Trophoblast cell (in vitro differentiated cells and primary cell): Measurements from ENCODE around the gene SIGLEC5.

Source experiments
- DNase-seq, 2 donors: peaks; one replicate each; pipeline ENCODE4 v3.0.0-alpha.2; 2016
- H2AFZ ChIP-seq: 2 replicates; pipeline ENCODE4 v1.6.1; 2013; ENCODE audit warnings: low read length, moderate library complexity, mild to moderate bottlenecking; ENCODE audit not compliant: insufficient read depth, poor library complexity
- H2AK5ac ChIP-seq: 2 replicates; pipeline ENCODE4 v1.6.1; 2013; ENCODE audit warnings: mild to moderate bottlenecking, low read length
- H2BK120ac ChIP-seq: 2 replicates; pipeline ENCODE4 v1.6.1; 2013; ENCODE audit warnings: low read length, mild to moderate bottlenecking, moderate library complexity; ENCODE audit not compliant: insufficient read depth, poor library complexity
- H2BK12ac ChIP-seq: 2 replicates; pipeline ENCODE4 v1.6.1; 2013; ENCODE audit warnings: mild to moderate bottlenecking, low read length, moderate library complexity
- H2BK5ac ChIP-seq: 2 replicates; pipeline ENCODE4 v1.6.1; 2013; ENCODE audit warnings: low read length, low read depth, moderate library complexity, mild to moderate bottlenecking; ENCODE audit not compliant: poor library complexity
- H3K14ac ChIP-seq: 2 replicates; pipeline ENCODE4 v1.6.1; 2013; ENCODE audit warnings: mild to moderate bottlenecking, low read length
- H3K18ac ChIP-seq: 2 replicates; pipeline ENCODE4 v1.6.1; 2013; ENCODE audit warnings: mild to moderate bottlenecking, low read length
- H3K23ac ChIP-seq: 2 replicates; pipeline ENCODE4 v1.6.1; 2013; ENCODE audit warnings: low read length
- H3K27ac ChIP-seq: 2 replicates; pipeline ENCODE4 v1.5.1; 2013; ENCODE audit warnings: low read depth, mild to moderate bottlenecking, inconsistent platforms, low read length, moderate library complexity
- H3K27me3 ChIP-seq: 2 replicates; pipeline ENCODE4 v1.6.1; 2013; ENCODE audit warnings: inconsistent platforms, mild to moderate bottlenecking, low read length, moderate library complexity; ENCODE audit not compliant: insufficient read depth
- H3K36me3 ChIP-seq, 2 experiments: 1 replicate in 1 of 2; 2 replicates in 1 of 2; pipeline ENCODE4 v1.6.1; 2013; ENCODE audit warnings: low read length in 2 of 2, mild to moderate bottlenecking in 2 of 2, moderate library complexity in 1 of 2; ENCODE audit not compliant: insufficient read depth in 2 of 2, control insufficient read depth in 1 of 2
- H3K4ac ChIP-seq: 2 replicates; pipeline ENCODE4 v1.6.1; 2013; ENCODE audit warnings: low read depth, mild to moderate bottlenecking, low read length, moderate library complexity
- H3K4me1 ChIP-seq, 2 experiments: 1 replicate in 1 of 2; 2 replicates in 1 of 2; pipeline ENCODE4 v1.6.1; 2013; ENCODE audit warnings: low read length in 2 of 2, mild to moderate bottlenecking in 2 of 2, moderate library complexity in 1 of 2; ENCODE audit not compliant: insufficient read depth in 2 of 2, control insufficient read depth in 1 of 2
- H3K4me2 ChIP-seq: 2 replicates; pipeline ENCODE4 v1.6.1; 2013; ENCODE audit warnings: inconsistent platforms, mild to moderate bottlenecking, low read length, moderate library complexity
- H3K4me3 ChIP-seq: 2 replicates; pipeline ENCODE4 v1.5.1; 2013; ENCODE audit warnings: mild to moderate bottlenecking, low read depth, low read length, inconsistent platforms
- H3K79me1 ChIP-seq: one replicate; pipeline ENCODE4 v1.6.1; 2013; ENCODE audit warnings: low read length
- H3K79me2 ChIP-seq: 2 replicates; pipeline ENCODE4 v1.6.1; 2013; ENCODE audit warnings: low read length, mild to moderate bottlenecking; ENCODE audit not compliant: control insufficient read depth, insufficient read depth, poor library complexity
- H3K9ac ChIP-seq: 2 replicates; pipeline ENCODE4 v1.6.1; 2013; ENCODE audit warnings: mild to moderate bottlenecking, low read length
- H3K9me3 ChIP-seq: 2 replicates; pipeline ENCODE4 v1.6.1; 2013; ENCODE audit warnings: low read depth, mild to moderate bottlenecking, control low read depth, inconsistent platforms, low read length; ENCODE audit not compliant: insufficient read depth
- H4K12ac ChIP-seq: 2 replicates; pipeline ENCODE4 v1.6.1; 2013; ENCODE audit warnings: low read depth, mild to moderate bottlenecking, low read length, moderate library complexity
- H4K8ac ChIP-seq: 2 replicates; pipeline ENCODE4 v1.6.1; 2013; ENCODE audit warnings: low read depth, mild to moderate bottlenecking, low read length, moderate library complexity
- H4K91ac ChIP-seq: one replicate; pipeline ENCODE4 v1.6.1; 2013; ENCODE audit warnings: low read depth, mild to moderate bottlenecking, low read length, moderate library complexity
- WGBS: extraction: QIAGEN DNeasy Blood & Tissue Kit; methylation state at CpG from one replicate; pipeline ENCODE4 v1.1.7; 2013; ENCODE audit warnings: missing lambda C conversion rate; ENCODE audit not compliant: insufficient read length, insufficient coverage; ENCODE audit errors: extremely low coverage; 5-methylcytosine and 5-hydroxymethylcytosine counted together

SIGLEC5 gene

GRCh38 chr19:51640386-51640785, 10.2 kb upstream of the SIGLEC5 start:
- Histone ChIP-seq H3K9ac (no peak overlapping the region), H3K9me3 (peaks cover 29% of the 10 kb centered on the region), H3K36me3 (no peaks in the 10 kb centered on the region), H3K27ac (no peak overlapping the region), H2BK12ac (no peak overlapping the region), H2BK120ac (no peak overlapping the region), H4K12ac (no peak overlapping the region), H2BK5ac (no peak overlapping the region), H4K8ac (no peak overlapping the region), H3K4me2 (no peak overlapping the region), H3K79me2 (no peaks in the 10 kb centered on the region), H4K91ac (no peak overlapping the region), H2AFZ (no peak overlapping the region), H3K18ac (no peak overlapping the region), H3K4me3 (no peak overlapping the region), H3K23ac (no peak overlapping the region), H3K79me1 (no peaks in the 10 kb centered on the region), H3K4ac (no peak overlapping the region), H3K14ac (no peak overlapping the region), H3K27me3 (no peaks in the 10 kb centered on the region), H3K4me1 (no peaks in the 10 kb centered on the region), H2AK5ac (no peak overlapping the region)
- WGBS = no CpG with 5 or more reads among the region's 3 CpGs
- DNase-seq = no peak

DNA sequence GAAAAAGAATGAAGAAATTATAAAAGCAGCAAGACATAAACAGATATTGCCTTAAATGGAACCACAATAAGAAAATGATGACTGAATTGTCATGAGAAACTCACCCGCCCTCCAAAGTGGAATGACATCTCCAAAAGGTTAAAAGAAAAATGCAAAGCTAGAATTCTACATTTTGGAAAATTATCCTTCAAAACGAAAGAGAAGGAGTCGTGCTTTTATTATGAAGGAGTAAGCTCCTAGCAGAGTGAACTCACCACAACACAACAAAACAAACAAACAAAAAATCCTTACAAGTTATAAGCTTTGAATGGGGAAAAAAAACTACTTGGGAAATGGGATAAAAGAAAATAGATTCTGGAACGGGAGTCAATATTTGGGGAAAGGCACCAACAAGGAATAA, 9.7 kb upstream of the SIGLEC5 start:
- no peak overlapping the region for H4K8ac ChIP-seq
- no peaks in the 10 kb centered on the region for H3K4me1 ChIP-seq
- no peaks in the 10 kb centered on the region for H3K36me3 ChIP-seq
- WGBS = no CpG with 5 or more reads among the region's 4 CpGs
- H4K12ac ChIP-seq = no peak overlapping the region
- H3K79me2 ChIP-seq = no peaks in the 10 kb centered on the region
- no peak overlapping the region for H3K4me2 ChIP-seq
- H3K27me3 ChIP-seq = no peaks in the 10 kb centered on the region
- no peak overlapping the region for H3K9ac ChIP-seq
- no peak overlapping the region for H2BK120ac ChIP-seq
- no peak overlapping the region for H3K27ac ChIP-seq
- peaks cover 27% of the 10 kb centered on the region for H3K9me3 ChIP-seq
- H3K14ac ChIP-seq = no peak overlapping the region
- no peak for DNase-seq
- no peak overlapping the region for H2BK12ac ChIP-seq
- H2BK5ac ChIP-seq = no peak overlapping the region
- H3K4ac ChIP-seq = no peak overlapping the region
- H4K91ac ChIP-seq = no peak overlapping the region
- H3K4me3 ChIP-seq = no peak overlapping the region
- H2AFZ ChIP-seq = no peak overlapping the region
- no peak overlapping the region for H3K23ac ChIP-seq
- H2AK5ac ChIP-seq = no peak overlapping the region
- H3K18ac ChIP-seq = no peak overlapping the region
- H3K79me1 ChIP-seq = no peaks in the 10 kb centered on the region

DNA sequence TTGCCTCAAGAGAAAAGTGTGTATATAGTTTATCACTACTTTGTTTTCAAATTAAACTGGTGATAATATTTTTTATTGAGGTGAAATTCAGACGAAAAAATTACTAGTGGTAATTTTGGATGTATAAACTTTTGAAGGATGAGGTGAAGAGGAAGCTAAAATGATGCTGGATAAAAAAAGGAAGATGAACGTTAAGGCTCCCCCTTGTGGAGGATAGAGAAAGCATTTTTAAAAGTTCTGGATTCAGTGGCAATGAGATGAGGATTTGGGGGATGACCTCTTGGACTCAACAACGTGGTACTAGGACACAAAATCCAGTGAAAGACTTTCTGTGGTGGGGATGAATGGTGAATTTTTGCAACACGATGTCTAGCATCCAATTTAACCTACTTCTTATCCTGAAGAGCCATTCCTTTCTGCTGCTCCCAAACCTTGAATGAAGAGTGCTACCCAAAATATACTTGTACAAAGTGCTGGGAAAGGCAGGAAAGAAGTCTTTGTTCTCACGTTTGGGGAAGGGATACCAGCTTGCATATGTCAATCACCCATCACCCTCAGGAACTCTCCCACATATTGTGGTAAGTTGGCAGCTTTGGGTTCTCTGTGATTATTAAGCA, 7.3 kb upstream of the SIGLEC5 start:
- Histone ChIP-seq H2BK5ac (no peak overlapping the region), H3K4me2 (no peak overlapping the region), H2BK12ac (no peak overlapping the region), H4K8ac (no peak overlapping the region), H3K9me3 (peaks cover 10% of the 10 kb centered on the region), H2AFZ (no peak overlapping the region), H4K91ac (no peak overlapping the region), H4K12ac (no peak overlapping the region), H3K4ac (no peak overlapping the region), H3K36me3 (no peaks in the 10 kb centered on the region), H3K79me1 (peaks cover 2% of the 10 kb centered on the region), H3K4me1 (peaks cover 0 to under 1% of the 10 kb centered on the region in 2 experiments), H3K4me3 (no peak overlapping the region), H3K27me3 (no peaks in the 10 kb centered on the region), H3K79me2 (no peaks in the 10 kb centered on the region), H2BK120ac (no peak overlapping the region), H3K9ac (no peak overlapping the region), H2AK5ac (no peak overlapping the region), H3K23ac (no peak overlapping the region), H3K18ac (no peak overlapping the region), H3K27ac (no peak overlapping the region), H3K14ac (no peak overlapping the region)
- no CpG with 5 or more reads among the region's 5 CpGs for WGBS
- peak in 1 of 2 donors; percentile 47 for DNase-seq

DNA sequence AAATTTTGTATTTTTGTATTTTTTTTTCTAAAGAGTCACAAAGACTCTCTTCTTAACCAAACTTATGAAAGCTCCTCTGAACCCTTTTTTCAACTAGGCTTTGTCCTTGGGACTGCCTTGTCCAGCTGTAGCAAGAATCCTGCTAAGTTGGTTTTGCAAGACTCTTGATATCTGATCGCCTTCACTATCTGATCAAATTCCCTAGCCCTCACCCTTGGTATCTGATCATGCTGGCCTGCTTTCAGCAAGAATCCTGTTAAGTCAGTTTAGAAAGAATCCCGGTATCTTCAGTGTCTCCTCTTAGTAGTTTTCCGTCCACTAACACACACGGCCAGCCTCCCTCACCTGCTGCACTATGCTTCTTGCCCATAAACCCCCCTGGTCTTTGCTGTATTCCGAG, 1.9 kb upstream of the SIGLEC5 start:
- peak; percentile 72 to 87 for DNase-seq
- Histone ChIP-seq H2BK5ac (no peak overlapping the region), H3K14ac (no peak overlapping the region), H3K18ac (no peak overlapping the region), H3K27me3 (no peaks in the 10 kb centered on the region), H4K12ac (no peak overlapping the region), H4K8ac (no peak overlapping the region), H2AFZ (no peak overlapping the region), H3K4me2 (no peak overlapping the region), H2BK120ac (no peak overlapping the region), H3K79me2 (no peaks in the 10 kb centered on the region), H2BK12ac (no peak overlapping the region), H3K79me1 (peaks cover 8% of the 10 kb centered on the region), H3K27ac (peak overlapping the region; percentile 67), H3K4me1 (peaks cover 0 to 3% of the 10 kb centered on the region in 2 experiments), H3K36me3 (no peaks in the 10 kb centered on the region), H3K4ac (no peak overlapping the region), H3K9me3 (peaks cover 30% of the 10 kb centered on the region), H3K9ac (no peak overlapping the region), H3K4me3 (no peak overlapping the region), H2AK5ac (no peak overlapping the region), H4K91ac (no peak overlapping the region), H3K23ac (no peak overlapping the region)
- no CpG with 5 or more reads among the region's 5 CpGs for WGBS
